SJSA1 (cell line): ENCODE results near the gene LRRC15. TPM values are rescaled to one million over a fixed set of nuclear protein-coding genes. Genes with fewer than 3 reads are reported as not detected.
A peak's percentile ranks its signal among the peaks of the same experiment; 100 is the strongest.

Source experiments
- DNase-seq, 2 experiments: peaks; one replicate each; pipeline ENCODE4 v3.0.0-alpha.2; 2015 to 2020; ENCODE audit warnings: low spot score in 2 of 2, low read depth in 1 of 2
- H3K27ac ChIP-seq: fragments of 250-450 bp; sonication (Bioruptor Pico); 2 replicates; pipeline ENCODE4 v1.5.1; 2020; ENCODE audit warnings: mild to moderate bottlenecking, moderate library complexity
- H3K27me3 ChIP-seq: fragments of 250-450 bp; sonication (Bioruptor Pico); replicated peaks from 2 replicates; pipeline ENCODE4 v1.5.1; 2020; ENCODE audit warnings: mild to moderate bottlenecking, moderate library complexity
- H3K36me3 ChIP-seq: fragments of 250-450 bp; sonication (Bioruptor Pico); 2 replicates; pipeline ENCODE4 v1.5.1; 2020; ENCODE audit warnings: mild to moderate bottlenecking
- H3K4me1 ChIP-seq: fragments of 250-450 bp; sonication (Bioruptor Pico); replicated peaks from 2 replicates; pipeline ENCODE4 v1.6.1; 2021; ENCODE audit warnings: mild to moderate bottlenecking
- H3K4me3 ChIP-seq: fragments of 250-450 bp; sonication (Bioruptor Pico); 2 replicates; pipeline ENCODE4 v1.5.1; 2020; ENCODE audit warnings: mild to moderate bottlenecking
- H3K9me3 ChIP-seq: fragments of 250-450 bp; sonication (Bioruptor Pico); replicated peaks from 2 replicates; pipeline ENCODE4 v1.5.1; 2020; ENCODE audit warnings: mild to moderate bottlenecking
- total RNA-seq: library from RNA; depleted of rRNA; stranded (reverse); fragments of >200 nt; shearing (Covaris generic); gene quantifications from 2 replicates; pipeline ENCODE4 v1.2.3, GENCODE V29; 2014

Gene LRRC15
- total RNA-seq, 1 experiment from 2014 or later, result 4.9 TPM

DNA sequence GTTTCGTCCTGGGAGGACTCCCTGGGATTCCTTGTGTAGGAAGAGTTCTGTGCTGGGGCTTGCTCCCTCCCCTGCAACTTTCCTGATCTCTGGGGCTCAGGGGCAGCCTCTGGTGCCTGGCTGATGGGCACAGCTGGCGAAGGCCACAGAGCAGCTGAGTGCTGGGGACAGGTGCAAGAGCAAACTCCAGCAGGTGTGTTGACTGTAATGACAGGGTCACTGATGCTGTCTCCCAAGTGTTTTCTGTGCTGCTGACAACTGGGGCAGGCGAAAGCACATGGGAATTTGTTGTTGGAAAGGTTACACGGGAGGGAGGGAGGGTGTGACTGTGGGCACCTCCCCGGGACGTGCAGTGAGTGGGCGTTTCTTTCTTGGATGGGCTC is 40.0 kb downstream of the LRRC15 start:
- no peak for DNase-seq

DNA sequence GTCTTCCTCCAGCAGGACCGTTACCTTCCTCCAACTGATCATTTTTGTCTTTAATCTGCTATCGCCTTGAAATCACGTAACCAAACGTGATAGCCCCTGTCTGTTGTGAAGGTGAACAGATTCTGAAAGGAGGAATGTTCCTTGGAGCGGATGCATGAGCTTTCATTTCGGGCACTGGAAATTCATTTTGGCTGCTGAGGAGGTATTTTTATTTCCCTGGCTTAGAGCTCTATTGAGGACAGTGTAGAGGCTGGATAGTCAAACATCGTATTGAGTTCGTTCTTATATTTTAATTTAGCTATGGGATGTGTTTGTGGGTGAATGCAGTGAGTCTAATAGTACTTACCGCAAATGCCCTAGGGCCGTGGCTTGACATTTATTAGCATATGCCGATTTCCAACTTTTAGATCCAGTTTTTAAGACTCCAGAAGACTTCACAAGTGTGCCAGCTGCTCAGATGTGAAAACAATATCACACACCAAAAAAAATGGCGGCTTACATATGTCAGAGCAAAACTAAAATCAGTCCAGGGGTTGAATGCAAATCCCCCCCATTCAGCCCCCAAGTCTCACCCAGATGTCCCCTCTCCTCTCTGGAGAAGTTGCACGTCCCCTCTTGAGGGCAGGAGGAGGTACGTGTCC is 40.5 kb downstream of the LRRC15 start:
- H3K9me3 ChIP-seq, result no peaks in the 10 kb centered on the region; the same call in 1 of the 2 replicates
- H3K4me3 ChIP-seq, result no peak overlapping the region
- no peaks in the 10 kb centered on the region for H3K36me3 ChIP-seq
- H3K27me3 ChIP-seq, result peaks cover 11% of the 10 kb centered on the region; the same call in 1 of the 2 replicates
- no peak for DNase-seq
- H3K4me1 ChIP-seq, result peaks cover 8% of the 10 kb centered on the region
- no peak overlapping the region for H3K27ac ChIP-seq

More for the DNA sequence above, 40.0 kb downstream of the LRRC15 start:
- Histone ChIP-seq H3K9me3 (no peaks in the 10 kb centered on the region; the same call in 1 of the 2 replicates), H3K4me1 (peaks cover 5% of the 10 kb centered on the region), H3K4me3 (no peak overlapping the region), H3K27me3 (peaks cover 11% of the 10 kb centered on the region; the same call in 1 of the 2 replicates), H3K36me3 (no peaks in the 10 kb centered on the region), H3K27ac (no peak overlapping the region)

DNA sequence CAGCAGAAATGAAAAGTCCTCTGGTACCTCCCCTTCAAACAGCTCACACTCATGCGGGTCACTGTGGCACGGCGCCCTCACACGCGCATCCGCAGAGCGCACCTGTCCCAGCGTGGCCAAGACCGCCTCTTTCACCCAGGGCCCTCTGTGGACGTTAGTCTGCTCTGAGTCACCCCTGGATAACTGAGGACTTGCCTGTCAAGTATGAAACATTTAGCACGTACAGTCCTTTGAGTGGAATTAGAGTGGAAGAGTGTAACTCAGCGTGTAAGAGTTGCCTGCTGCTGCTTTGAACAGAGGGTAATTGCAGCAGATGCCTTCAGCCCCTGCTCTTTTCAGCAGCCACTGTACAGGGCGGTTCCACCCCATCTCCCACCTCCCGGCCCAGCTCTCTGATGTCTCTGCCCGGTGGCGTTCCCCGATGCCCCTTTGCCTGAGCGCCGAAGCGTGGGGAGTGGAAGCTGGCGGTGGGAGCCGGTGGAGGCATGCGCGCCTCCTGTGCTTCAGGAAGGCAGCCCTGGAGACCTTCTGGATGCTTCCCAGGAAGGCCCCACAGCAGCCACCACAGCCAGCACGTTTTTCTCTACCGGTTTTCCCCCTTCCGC is 41.4 kb downstream of the LRRC15 start:
- no peak overlapping the region for H3K4me3 ChIP-seq
- no peak for DNase-seq
- no peaks in the 10 kb centered on the region; the same call in 1 of the 2 replicates for H3K9me3 ChIP-seq
- H3K4me1 ChIP-seq, result peaks cover 10% of the 10 kb centered on the region
- H3K27ac ChIP-seq, result no peak overlapping the region
- H3K36me3 ChIP-seq, result no peaks in the 10 kb centered on the region
- peaks cover 8% of the 10 kb centered on the region; the same call in 1 of the 2 replicates for H3K27me3 ChIP-seq

DNA sequence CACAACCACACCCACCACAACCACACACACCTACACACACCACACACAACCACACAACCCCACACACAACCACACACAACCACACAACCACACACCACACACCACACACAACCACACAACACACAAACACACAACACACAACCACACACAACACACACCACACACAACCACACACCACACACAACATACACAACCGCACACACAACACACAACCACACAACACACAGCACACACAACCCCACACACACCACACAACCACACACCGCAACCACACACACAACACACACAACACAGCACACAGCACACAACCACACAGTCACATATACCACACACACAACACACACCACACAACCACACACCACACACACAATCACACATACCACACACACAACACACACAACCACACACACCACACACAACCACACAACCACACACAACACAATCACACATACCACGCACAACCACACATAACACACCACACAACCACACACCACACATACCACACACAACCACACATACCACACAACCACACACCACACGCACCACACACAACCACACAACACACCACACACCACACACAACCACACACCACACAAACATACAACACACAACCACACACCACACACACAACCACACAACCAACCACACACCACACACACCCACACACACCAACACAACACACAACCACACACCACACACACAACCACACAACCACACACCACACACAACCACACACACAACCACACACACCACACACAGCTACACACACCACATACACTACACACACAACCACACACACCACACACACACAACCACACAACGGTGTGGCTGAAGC is 42.1 kb downstream of the LRRC15 start:
- H3K27me3 ChIP-seq, result peaks cover under 1% of the 10 kb centered on the region; the same call in 1 of the 2 replicates
- no peak for DNase-seq
- H3K36me3 ChIP-seq, result no peaks in the 10 kb centered on the region
- H3K9me3 ChIP-seq, result no peaks in the 10 kb centered on the region; the same call in 1 of the 2 replicates
- no peak overlapping the region for H3K4me3 ChIP-seq
- H3K27ac ChIP-seq, result no peak overlapping the region
- peaks cover 17% of the 10 kb centered on the region for H3K4me1 ChIP-seq

DNA sequence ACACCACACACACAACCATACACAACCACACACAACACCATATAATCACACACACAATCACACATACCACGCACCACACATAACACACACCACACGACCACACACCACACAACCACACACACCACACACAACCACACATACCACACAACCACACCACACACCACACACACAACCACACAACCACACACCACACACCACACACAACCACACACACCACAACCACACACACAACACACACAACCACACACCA is 42.6 kb downstream of the LRRC15 start:
- Histone ChIP-seq H3K27me3 (no peaks in the 10 kb centered on the region), H3K36me3 (no peaks in the 10 kb centered on the region), H3K27ac (no peak overlapping the region), H3K4me1 (peaks cover 18% of the 10 kb centered on the region), H3K9me3 (no peaks in the 10 kb centered on the region; the same call in 1 of the 2 replicates), H3K4me3 (no peak overlapping the region)
- no peak for DNase-seq

DNA sequence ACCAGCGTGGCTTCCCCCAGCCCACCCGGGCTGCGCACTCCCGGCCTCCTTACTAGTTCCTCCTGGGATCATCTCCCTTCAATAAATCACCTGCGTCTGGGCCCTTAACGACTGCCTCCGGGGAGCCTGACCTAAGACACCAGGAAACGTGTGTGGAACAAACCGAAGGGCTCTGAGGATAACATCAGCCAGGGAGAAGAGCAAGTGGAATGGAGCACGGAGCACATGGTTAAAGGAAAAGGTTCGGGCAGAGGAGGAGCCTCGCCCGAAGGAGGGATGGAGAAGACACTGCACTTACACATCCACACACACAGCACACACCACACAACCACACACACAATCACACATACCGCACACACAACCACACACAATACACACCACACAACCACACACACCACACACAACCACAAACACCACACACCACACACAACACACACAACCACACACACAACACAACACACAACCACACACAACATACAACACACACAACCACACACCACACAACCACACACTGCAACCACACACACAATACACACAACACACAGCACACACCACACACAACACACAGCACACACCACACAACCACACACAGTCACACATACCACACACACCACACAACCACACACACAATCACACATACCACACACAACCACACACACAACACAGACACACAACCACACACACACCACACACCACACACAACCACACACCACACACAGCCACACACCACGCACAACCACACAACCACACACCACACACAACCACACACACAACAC is 43.2 kb downstream of the LRRC15 start:
- no peak overlapping the region for H3K27ac ChIP-seq
- peaks cover 18% of the 10 kb centered on the region for H3K4me1 ChIP-seq
- H3K27me3 ChIP-seq, result no peaks in the 10 kb centered on the region
- no peaks in the 10 kb centered on the region for H3K36me3 ChIP-seq
- DNase-seq, result no peak
- H3K4me3 ChIP-seq, result no peak overlapping the region
- no peaks in the 10 kb centered on the region; the same call in 1 of the 2 replicates for H3K9me3 ChIP-seq

DNA sequence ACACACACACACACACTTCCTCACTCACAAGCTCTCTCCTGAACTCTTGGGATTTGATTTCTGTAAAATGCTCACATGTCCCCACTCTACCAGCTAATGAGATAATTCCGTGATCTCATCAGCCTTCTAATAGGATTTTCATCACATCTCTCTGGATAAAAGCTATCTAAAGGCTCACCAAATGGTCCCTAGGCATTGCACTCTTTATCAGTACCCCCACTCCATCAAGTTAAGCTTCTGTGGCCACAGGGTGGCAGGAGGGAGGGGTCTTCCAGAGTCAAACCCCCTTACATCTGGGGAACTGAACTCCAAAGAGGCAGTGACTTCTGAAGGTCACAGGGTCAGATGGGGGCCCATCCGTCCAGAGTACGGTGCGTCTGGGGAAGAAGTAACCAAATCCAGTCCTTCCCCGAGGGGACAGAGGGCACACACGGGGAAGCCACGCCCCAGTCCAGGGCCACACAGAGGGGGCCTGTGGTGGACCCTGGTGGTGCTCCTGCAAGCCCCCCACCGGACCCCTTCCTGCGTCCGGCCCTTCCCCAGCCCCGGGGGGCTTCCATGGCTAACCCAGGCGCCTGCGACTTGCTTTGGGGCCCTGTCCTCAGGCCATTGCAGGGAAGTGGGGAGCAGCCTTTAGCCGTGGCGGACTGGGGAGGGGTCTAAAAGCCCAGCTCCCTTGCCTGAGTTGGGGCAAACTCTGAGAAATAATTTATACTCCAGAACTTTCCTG is 44.0 kb downstream of the LRRC15 start:
- Histone ChIP-seq H3K36me3 (no peaks in the 10 kb centered on the region), H3K4me1 (peaks cover 18% of the 10 kb centered on the region), H3K4me3 (no peak overlapping the region), H3K27me3 (no peaks in the 10 kb centered on the region), H3K9me3 (no peaks in the 10 kb centered on the region; the same call in 1 of the 2 replicates), H3K27ac (no peak overlapping the region)
- DNase-seq, result no peak

DNA sequence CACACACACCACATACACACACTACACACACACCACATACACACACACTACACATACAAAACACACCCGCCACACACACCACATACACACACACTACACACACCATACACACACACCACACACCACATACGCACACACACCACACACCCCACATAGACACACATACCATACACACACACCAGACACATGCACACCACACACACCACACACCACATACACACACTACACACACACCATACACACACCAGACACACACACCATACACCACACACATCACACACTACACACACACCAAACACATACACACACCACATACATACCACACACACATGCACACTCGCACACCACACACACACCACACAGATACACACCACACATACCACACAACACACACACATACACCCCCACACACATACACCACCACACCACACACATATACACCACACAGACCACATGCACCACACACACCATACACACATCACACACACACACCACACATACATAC is 44.7 kb downstream of the LRRC15 start:
- no peak overlapping the region for H3K4me3 ChIP-seq
- H3K27me3 ChIP-seq, result no peaks in the 10 kb centered on the region
- H3K9me3 ChIP-seq, result no peaks in the 10 kb centered on the region; the same call in 1 of the 2 replicates
- no peaks in the 10 kb centered on the region for H3K36me3 ChIP-seq
- DNase-seq, result no peak
- no peak overlapping the region for H3K27ac ChIP-seq
- peaks cover 18% of the 10 kb centered on the region for H3K4me1 ChIP-seq

DNA sequence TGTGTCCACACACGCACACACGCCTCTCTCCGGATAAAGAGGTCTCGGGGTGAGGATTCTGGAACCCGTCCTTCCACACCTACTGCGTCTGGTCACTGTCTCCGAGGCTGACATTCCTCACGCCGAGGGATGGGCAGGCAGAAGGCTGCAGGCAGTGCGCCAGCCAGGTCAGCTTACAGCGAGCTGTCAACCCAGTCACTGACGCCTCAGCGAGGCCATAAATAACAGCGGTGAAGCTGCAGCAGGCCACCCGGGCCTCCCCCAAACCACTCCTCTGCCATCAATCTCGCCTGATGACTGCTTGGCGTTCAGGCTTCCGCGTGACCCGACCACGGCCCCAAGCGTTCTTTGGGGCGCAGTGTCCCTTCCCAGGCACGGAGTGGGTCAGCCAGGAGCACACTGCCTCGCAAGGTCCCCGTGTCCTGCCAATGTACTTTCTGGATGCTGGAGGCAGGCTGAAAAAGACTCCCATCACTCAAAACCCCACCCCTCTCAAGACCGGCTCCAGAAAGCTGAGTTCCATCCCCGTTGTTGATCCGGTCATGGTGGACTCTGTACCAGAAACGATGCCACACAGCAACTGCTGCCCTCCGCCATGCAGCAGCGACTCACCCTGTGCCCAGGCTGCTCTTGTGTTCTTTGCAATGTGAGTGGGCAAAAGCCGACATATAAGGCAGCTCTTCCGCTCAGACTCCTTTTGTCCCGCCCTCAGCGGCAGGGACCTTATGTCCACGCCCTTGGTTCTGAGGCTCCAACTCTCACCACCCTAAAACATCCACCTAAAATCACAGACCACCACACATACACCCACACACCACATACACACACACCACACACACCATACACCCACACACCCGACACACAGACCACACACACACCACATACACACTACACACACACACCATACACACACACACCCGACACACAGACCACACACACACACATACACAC is 45.5 kb downstream of the LRRC15 start:
- H3K36me3 ChIP-seq, result no peaks in the 10 kb centered on the region
- no peak overlapping the region for H3K27ac ChIP-seq
- H3K4me3 ChIP-seq, result no peak overlapping the region
- no peaks in the 10 kb centered on the region for H3K27me3 ChIP-seq
- no peaks in the 10 kb centered on the region; the same call in 1 of the 2 replicates for H3K9me3 ChIP-seq
- peak in 1 of 2 experiments; percentile 16 for DNase-seq
- peaks cover 18% of the 10 kb centered on the region for H3K4me1 ChIP-seq

DNA sequence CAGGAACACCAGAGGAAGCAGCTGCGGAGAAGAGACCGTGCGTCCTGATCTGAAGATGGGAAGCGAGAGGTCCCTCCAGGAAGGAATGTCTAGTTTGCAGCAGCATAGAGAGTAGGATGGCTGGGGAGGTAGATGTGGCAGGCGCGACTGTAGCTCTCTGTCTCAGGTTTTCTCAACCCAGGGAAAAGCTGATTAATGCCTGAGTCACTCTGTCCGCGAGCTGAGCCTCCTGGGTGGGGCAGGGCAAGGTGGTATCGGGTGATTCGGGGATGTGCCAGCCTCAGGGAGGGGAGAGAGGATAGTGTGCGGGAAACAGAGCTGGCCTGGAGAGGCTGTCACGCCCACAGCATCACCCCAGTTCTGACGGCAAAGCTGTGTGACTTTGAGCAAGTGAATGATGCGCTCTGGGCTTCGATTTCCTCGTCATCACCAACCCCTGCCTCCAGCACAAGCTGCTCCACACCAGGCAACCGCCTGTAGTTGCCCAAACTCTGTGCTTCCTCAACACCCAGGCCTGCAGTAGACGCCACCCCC is 46.8 kb downstream of the LRRC15 start:
- Histone ChIP-seq H3K4me3 (no peak overlapping the region), H3K27ac (no peak overlapping the region), H3K36me3 (no peaks in the 10 kb centered on the region), H3K4me1 (peaks cover 18% of the 10 kb centered on the region), H3K9me3 (no peaks in the 10 kb centered on the region; the same call in 1 of the 2 replicates), H3K27me3 (no peaks in the 10 kb centered on the region)
- DNase-seq, result peak; percentile 33 to 55

DNA sequence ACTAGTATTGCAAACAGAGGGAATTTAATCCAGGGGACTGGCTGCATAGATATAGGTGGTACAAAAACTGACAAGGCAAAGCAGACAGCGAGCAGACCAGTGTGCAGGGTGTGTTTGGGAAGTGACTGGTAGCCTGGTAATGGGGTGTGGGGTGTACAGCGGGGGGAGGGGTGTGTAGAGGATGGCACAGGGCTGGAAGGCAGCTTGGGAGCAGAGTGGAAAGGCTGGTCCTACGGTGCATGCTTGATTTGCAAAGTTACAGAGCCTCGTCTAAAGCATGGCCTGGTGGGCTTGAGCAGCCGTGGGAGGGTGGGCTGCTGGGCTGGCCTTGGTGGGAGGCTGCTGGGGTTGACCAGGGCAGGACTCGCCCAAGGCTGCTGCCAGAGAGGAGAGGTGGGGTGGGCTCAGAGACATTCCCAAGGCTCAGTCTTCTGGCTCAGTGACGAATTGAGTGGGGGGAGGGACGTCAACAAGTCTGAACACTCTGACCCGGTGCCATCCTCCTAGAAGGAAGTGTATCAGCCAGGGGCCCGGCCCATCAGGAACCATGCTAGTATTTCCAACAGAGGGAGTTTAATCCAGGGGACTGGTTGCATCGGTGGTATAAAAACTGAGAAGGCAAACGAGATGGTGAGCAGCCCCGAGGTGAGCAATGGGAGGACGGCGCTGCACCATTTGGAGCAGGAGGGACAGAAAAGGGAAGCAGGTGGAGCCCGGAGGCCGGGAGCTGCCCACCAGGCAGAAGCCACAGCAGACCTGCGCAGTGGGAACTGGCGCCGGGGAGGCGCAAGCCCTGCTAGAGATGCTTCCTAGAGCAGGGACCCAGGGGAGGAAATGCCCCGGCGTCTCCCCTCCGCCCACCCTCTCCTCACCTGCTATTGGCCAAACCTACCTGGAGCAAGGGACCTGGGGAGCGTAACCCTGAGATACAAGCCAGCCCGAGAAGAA is 47.6 kb downstream of the LRRC15 start:
- Histone ChIP-seq H3K4me1 (peaks cover 18% of the 10 kb centered on the region), H3K36me3 (no peaks in the 10 kb centered on the region), H3K9me3 (no peaks in the 10 kb centered on the region; the same call in 1 of the 2 replicates), H3K4me3 (no peak overlapping the region), H3K27ac (no peak overlapping the region), H3K27me3 (no peaks in the 10 kb centered on the region)
- no peak for DNase-seq
